ENCODE results near the gene APOC1.

APOC1 gene

DNA sequence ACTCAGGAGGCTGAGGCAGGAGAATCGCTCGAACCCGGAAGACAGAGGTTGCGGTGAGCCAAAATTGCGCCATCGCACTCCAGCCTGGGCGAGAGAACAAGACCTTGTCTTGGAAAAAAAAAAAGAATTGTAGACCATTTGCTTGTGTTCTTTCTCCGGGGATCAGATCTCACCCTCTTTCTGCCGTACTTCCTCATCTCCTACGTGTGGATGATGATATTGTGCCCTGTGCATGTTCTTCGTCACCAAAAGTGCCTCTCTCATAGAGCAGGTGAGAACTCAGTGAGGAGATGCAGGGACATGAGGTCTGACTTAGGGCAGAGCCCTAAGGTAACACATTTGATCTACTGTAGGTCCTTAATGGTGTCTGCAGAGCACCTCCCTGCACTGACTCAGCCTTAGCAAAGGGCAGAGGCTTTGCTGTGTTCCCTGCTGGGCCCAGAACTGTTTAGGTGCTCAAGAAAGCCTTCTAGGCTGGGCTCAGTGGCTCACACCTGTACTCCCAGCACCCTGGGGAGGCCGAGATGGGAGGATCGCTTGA, 32.7 kb downstream of the APOC1 start:
- Histone ChIP-seq H3K4me2 (ENCODE audit: low read length, poor library complexity, severe bottlenecking) (no peak overlapping the region), H3K18ac (ENCODE audit: low read depth in 1 of 2, low read length in 2 of 2) (no peak overlapping the region), H2AK5ac (ENCODE audit: low read length, severe bottlenecking) (no peak overlapping the region), H4K8ac (ENCODE audit: low read length) (no peak overlapping the region), H3K9ac (ENCODE audit: low read length) (no peak overlapping the region), H3K27me3 (ENCODE audit: control insufficient read depth in 1 of 2, insufficient read depth in 1 of 2, low read length in 2 of 2) (no peaks in the 10 kb centered on the region), H3K23ac (ENCODE audit: low read length in 2 of 2) (no peak overlapping the region), H3K27ac (ENCODE audit: low read length, poor library complexity, severe bottlenecking) (no peak overlapping the region), H3K36me3 (ENCODE audit: control insufficient read depth in 1 of 2, insufficient read depth in 2 of 2, low read depth in 1 of 2, low read length in 2 of 2) (peaks cover 4 to 14% of the 10 kb centered on the region in 2 experiments), H3K9me3 (ENCODE audit: control insufficient read depth, low read length) (no peaks in the 10 kb centered on the region), H4K91ac (ENCODE audit: low read length) (no peak overlapping the region), H3K14ac (ENCODE audit: low read length in 2 of 2) (no peak overlapping the region), H2BK120ac (ENCODE audit: low read depth, low read length) (no peak overlapping the region), H3K4me3 (ENCODE audit: insufficient read depth in 1 of 2, low read depth in 1 of 2, low read length in 2 of 2) (no peak overlapping the region), H2BK12ac (ENCODE audit: low read length in 2 of 2) (peak overlapping the region in 1 of 2 experiments; percentile 15), H2BK5ac (ENCODE audit: low read depth, low read length, poor library complexity, severe bottlenecking) (no peak overlapping the region), H2AFZ (ENCODE audit: low read depth, low read length) (no peak overlapping the region), H3K4ac (ENCODE audit: low read depth in 1 of 2, low read length in 2 of 2) (no peak overlapping the region), H3K79me1 (replicated peaks; ENCODE audit: low read length, poor library complexity, severe bottlenecking) (peaks cover 5% of the 10 kb centered on the region), H3K4me1 (ENCODE audit: control insufficient read depth, insufficient read depth, low read depth, low read length) (peaks cover 4% of the 10 kb centered on the region), H2BK15ac (ENCODE audit: low read depth, poor library complexity, severe bottlenecking) (no peak overlapping the region)
- WGBS, result 94% methylated on average over 13 of the region's 13 CpGs
- no peak for DNase-seq

DNA sequence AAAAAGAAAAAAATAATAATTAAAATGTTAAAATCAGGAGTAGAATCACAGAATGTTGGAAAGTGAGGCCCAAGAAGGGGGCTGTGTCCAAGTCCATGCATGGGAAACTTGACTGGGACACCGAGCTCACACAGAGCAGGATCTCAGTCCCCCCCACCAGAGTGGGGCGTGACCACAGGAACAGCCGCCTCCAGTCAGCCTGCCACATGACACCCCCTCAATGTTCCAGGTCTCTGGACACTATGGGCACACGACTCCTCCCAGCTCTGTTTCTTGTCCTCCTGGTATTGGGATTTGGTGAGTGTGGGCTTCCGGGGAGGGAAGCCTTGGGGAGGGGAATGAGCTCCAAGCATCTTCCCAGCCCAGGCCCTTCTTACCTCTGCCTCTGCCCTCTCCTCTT, 33.8 kb downstream of the APOC1 start:
- Histone ChIP-seq H3K4me1 (ENCODE audit: control insufficient read depth, insufficient read depth, low read depth, low read length) (peaks cover 1% of the 10 kb centered on the region), H3K18ac (ENCODE audit: low read depth in 1 of 2, low read length in 2 of 2) (no peak overlapping the region), H3K27me3 (ENCODE audit: control insufficient read depth in 1 of 2, insufficient read depth in 1 of 2, low read length in 2 of 2) (no peaks in the 10 kb centered on the region), H3K4me2 (ENCODE audit: low read length, poor library complexity, severe bottlenecking) (no peak overlapping the region), H2AK5ac (ENCODE audit: low read length, severe bottlenecking) (no peak overlapping the region), H2BK15ac (ENCODE audit: low read depth, poor library complexity, severe bottlenecking) (no peak overlapping the region), H3K9me3 (ENCODE audit: control insufficient read depth, low read length) (no peaks in the 10 kb centered on the region), H2AFZ (ENCODE audit: low read depth, low read length) (no peak overlapping the region), H3K4me3 (ENCODE audit: insufficient read depth in 1 of 2, low read depth in 1 of 2, low read length in 2 of 2) (no peak overlapping the region), H3K23ac (ENCODE audit: low read length in 2 of 2) (no peak overlapping the region), H4K8ac (ENCODE audit: low read length) (no peak overlapping the region), H2BK120ac (ENCODE audit: low read depth, low read length) (no peak overlapping the region), H2BK5ac (ENCODE audit: low read depth, low read length, poor library complexity, severe bottlenecking) (no peak overlapping the region), H3K27ac (ENCODE audit: low read length, poor library complexity, severe bottlenecking) (no peak overlapping the region), H4K91ac (ENCODE audit: low read length) (peak overlapping the region; percentile 11), H3K79me1 (replicated peaks; ENCODE audit: low read length, poor library complexity, severe bottlenecking) (peaks cover 5% of the 10 kb centered on the region), H3K36me3 (ENCODE audit: control insufficient read depth in 1 of 2, insufficient read depth in 2 of 2, low read depth in 1 of 2, low read length in 2 of 2) (peaks cover 4 to 15% of the 10 kb centered on the region in 2 experiments), H3K9ac (ENCODE audit: low read length) (no peak overlapping the region), H3K14ac (ENCODE audit: low read length in 2 of 2) (no peak overlapping the region), H2BK12ac (ENCODE audit: low read length in 2 of 2) (no peak overlapping the region), H3K4ac (ENCODE audit: low read depth in 1 of 2, low read length in 2 of 2) (no peak overlapping the region)
- 78% methylated on average over 2 of the region's 5 CpGs for WGBS
- no peak for DNase-seq

DNA sequence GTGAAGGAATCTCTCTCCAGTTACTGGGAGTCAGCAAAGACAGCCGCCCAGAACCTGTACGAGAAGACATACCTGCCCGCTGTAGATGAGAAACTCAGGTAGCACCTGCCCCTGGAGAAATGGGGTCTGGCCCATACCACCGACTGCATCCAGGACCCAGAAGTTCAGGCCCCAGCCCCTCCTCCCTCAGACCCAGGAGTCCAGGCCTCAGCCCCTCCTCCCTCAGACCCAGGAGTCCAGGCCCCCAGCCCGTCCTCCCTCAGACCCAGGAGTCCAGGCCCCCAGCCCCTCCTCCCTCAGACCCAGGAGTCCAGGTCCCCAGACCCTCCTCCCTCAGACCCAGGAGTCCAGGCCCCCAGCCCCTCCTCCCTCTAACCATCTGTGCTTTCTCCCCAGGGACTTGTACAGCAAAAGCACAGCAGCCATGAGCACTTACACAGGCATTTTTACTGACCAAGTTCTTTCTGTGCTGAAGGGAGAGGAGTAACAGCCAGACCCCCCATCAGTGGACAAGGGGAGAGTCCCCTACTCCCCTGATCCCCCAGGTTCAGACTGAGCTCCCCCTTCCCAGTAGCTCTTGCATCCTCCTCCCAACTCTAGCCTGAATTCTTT, 34.5 kb downstream of the APOC1 start:
- Histone ChIP-seq H3K27me3 (ENCODE audit: control insufficient read depth in 1 of 2, insufficient read depth in 1 of 2, low read length in 2 of 2) (no peaks in the 10 kb centered on the region), H4K8ac (ENCODE audit: low read length) (no peak overlapping the region), H2BK120ac (ENCODE audit: low read depth, low read length) (no peak overlapping the region), H2AK5ac (ENCODE audit: low read length, severe bottlenecking) (no peak overlapping the region), H3K23ac (ENCODE audit: low read length in 2 of 2) (no peak overlapping the region), H2BK12ac (ENCODE audit: low read length in 2 of 2) (no peak overlapping the region), H3K9ac (ENCODE audit: low read length) (peak overlapping the region; percentile 21), H3K79me1 (replicated peaks; ENCODE audit: low read length, poor library complexity, severe bottlenecking) (peaks cover 9% of the 10 kb centered on the region), H4K91ac (ENCODE audit: low read length) (no peak overlapping the region), H3K4me3 (ENCODE audit: insufficient read depth in 1 of 2, low read depth in 1 of 2, low read length in 2 of 2) (no peak overlapping the region), H3K4ac (ENCODE audit: low read depth in 1 of 2, low read length in 2 of 2) (no peak overlapping the region), H3K9me3 (ENCODE audit: control insufficient read depth, low read length) (no peaks in the 10 kb centered on the region), H2BK5ac (ENCODE audit: low read depth, low read length, poor library complexity, severe bottlenecking) (no peak overlapping the region), H3K4me1 (ENCODE audit: control insufficient read depth, insufficient read depth, low read depth, low read length) (peaks cover 4% of the 10 kb centered on the region), H3K4me2 (ENCODE audit: low read length, poor library complexity, severe bottlenecking) (no peak overlapping the region), H2BK15ac (ENCODE audit: low read depth, poor library complexity, severe bottlenecking) (no peak overlapping the region), H2AFZ (ENCODE audit: low read depth, low read length) (no peak overlapping the region), H3K36me3 (ENCODE audit: control insufficient read depth in 1 of 2, insufficient read depth in 2 of 2, low read depth in 1 of 2, low read length in 2 of 2) (peaks cover 4 to 15% of the 10 kb centered on the region in 2 experiments), H3K18ac (ENCODE audit: low read depth in 1 of 2, low read length in 2 of 2) (no peak overlapping the region), H3K27ac (ENCODE audit: low read length, poor library complexity, severe bottlenecking) (no peak overlapping the region), H3K14ac (ENCODE audit: low read length in 2 of 2) (no peak overlapping the region)
- DNase-seq, result no peak
- WGBS, result 94% methylated on average over 5 of the region's 5 CpGs

DNA sequence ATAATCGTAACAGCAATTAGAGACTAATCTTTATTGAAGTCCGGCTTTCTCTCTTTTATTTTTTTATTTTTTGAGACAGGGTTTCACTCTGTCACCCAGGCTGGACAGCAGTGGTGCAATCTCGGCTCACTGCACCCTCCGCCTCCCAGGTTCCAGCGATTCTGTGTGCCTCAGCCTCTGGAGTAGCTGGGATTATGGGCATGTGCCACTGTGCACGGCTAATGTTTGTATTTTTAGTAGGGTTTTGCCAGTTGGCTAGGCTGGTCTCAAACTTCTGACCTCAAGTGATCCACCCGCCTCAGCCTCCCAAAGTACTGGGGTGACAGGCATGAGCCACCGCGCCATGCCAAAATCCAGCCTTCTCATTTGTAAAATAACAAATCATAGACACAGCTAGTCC, 35.1 kb downstream of the APOC1 start:
- peak overlapping the region; percentile 21 for H3K9ac ChIP-seq (ENCODE audit: low read length)
- no peak overlapping the region for H3K18ac ChIP-seq (ENCODE audit: low read depth in 1 of 2, low read length in 2 of 2)
- peaks cover 5% of the 10 kb centered on the region for H3K4me1 ChIP-seq (ENCODE audit: control insufficient read depth, insufficient read depth, low read depth, low read length)
- no peak overlapping the region for H2BK12ac ChIP-seq (ENCODE audit: low read length in 2 of 2)
- H2AFZ ChIP-seq (ENCODE audit: low read depth, low read length), result no peak overlapping the region
- H3K79me1 ChIP-seq (replicated peaks; ENCODE audit: low read length, poor library complexity, severe bottlenecking), result peaks cover 9% of the 10 kb centered on the region
- H2AK5ac ChIP-seq (ENCODE audit: low read length, severe bottlenecking), result no peak overlapping the region
- DNase-seq, result no peak
- no peaks in the 10 kb centered on the region for H3K9me3 ChIP-seq (ENCODE audit: control insufficient read depth, low read length)
- H3K27ac ChIP-seq (ENCODE audit: low read length, poor library complexity, severe bottlenecking), result no peak overlapping the region
- H2BK5ac ChIP-seq (ENCODE audit: low read depth, low read length, poor library complexity, severe bottlenecking), result no peak overlapping the region
- H3K4me2 ChIP-seq (ENCODE audit: low read length, poor library complexity, severe bottlenecking), result no peak overlapping the region
- WGBS, result 90% methylated on average over 9 of the region's 9 CpGs
- H3K36me3 ChIP-seq (ENCODE audit: control insufficient read depth in 1 of 2, insufficient read depth in 2 of 2, low read depth in 1 of 2, low read length in 2 of 2), result peaks cover 4 to 15% of the 10 kb centered on the region in 2 experiments
- H4K8ac ChIP-seq (ENCODE audit: low read length), result no peak overlapping the region
- no peak overlapping the region for H2BK15ac ChIP-seq (ENCODE audit: low read depth, poor library complexity, severe bottlenecking)
- no peak overlapping the region for H3K23ac ChIP-seq (ENCODE audit: low read length in 2 of 2)
- H2BK120ac ChIP-seq (ENCODE audit: low read depth, low read length), result no peak overlapping the region
- H3K4ac ChIP-seq (ENCODE audit: low read depth in 1 of 2, low read length in 2 of 2), result no peak overlapping the region
- no peak overlapping the region for H3K4me3 ChIP-seq (ENCODE audit: insufficient read depth in 1 of 2, low read depth in 1 of 2, low read length in 2 of 2)
- H3K27me3 ChIP-seq (ENCODE audit: control insufficient read depth in 1 of 2, insufficient read depth in 1 of 2, low read length in 2 of 2), result no peaks in the 10 kb centered on the region
- H4K91ac ChIP-seq (ENCODE audit: low read length), result no peak overlapping the region
- no peak overlapping the region for H3K14ac ChIP-seq (ENCODE audit: low read length in 2 of 2)

Measured in mesenchymal stem cell (in vitro differentiated cells and primary cell).